PC-3 (cell line): ENCODE measurements around the gene ZMIZ1. TPM values are rescaled to one million over a fixed set of nuclear protein-coding genes. Genes with fewer than 3 reads are reported as not detected.
A peak's percentile ranks its signal among the peaks of the same experiment; 100 is the strongest.

Experiments used
- ATAC-seq: fragments of 200-7000 bp; cut with Tn5 transposase; 2 replicates; pipeline ENCODE4 v1.9.1; 2020; ENCODE audit warnings: mild to moderate bottlenecking, moderate library complexity
- BruUV-seq: library from RNA; stranded (reverse); fragments of 400-500 nt; replicated peaks from 2 replicates; lab custom pipeline; 2021; lab: Mats Ljungman, UMichigan
- CTCF ChIA-PET: fragments of 300-600 bp; sonication (Branson Sonifier 250); formaldehyde crosslinking; loops from one replicate; lab custom pipeline; 2022; ENCODE audit warnings: antibody characterized with exemption; lab: Charles Lee
- POLR2A ChIA-PET: fragments of 300-600 bp; sonication (Branson Sonifier 250); formaldehyde crosslinking; loops from one replicate; lab custom pipeline; 2022; ENCODE audit warnings: antibody characterized with exemption; ENCODE audit not compliant: unreplicated experiment; lab: Charles Lee
- DNase-seq: peaks from one replicate; pipeline ENCODE4 v3.0.0-alpha.2; 2015
- H2AFZ ChIP-seq: fragments of 300-600 bp; sonication (generic); 2 replicates; pipeline ENCODE4 v1.6.0; 2016; ENCODE audit warnings: antibody characterized with exemption, low read length
- H3F3A ChIP-seq: fragments of 300-600 bp; sonication (generic); one replicate; pipeline ENCODE4 v1.6.0; 2017; ENCODE audit warnings: antibody characterized with exemption, low read length, control low read depth, mild to moderate bottlenecking; ENCODE audit not compliant: unreplicated experiment
- H3K27ac ChIP-seq: fragments of 300-600 bp; sonication (generic); 2 replicates; pipeline ENCODE4 v1.5.1; 2016; ENCODE audit warnings: mild to moderate bottlenecking, low read length
- H3K27me3 ChIP-seq: fragments of 300-600 bp; sonication (generic); 2 replicates; pipeline ENCODE4 v1.6.1; 2016; ENCODE audit warnings: low read length, mixed read lengths
- H3K36me3 ChIP-seq: fragments of 300-600 bp; sonication (generic); 2 replicates; pipeline ENCODE4 v1.6.1; 2016; ENCODE audit warnings: low read depth, mixed run types, low read length, mixed read lengths
- H3K4me1 ChIP-seq: fragments of 300-600 bp; sonication (generic); 2 replicates; pipeline ENCODE4 v1.5.1; 2016; ENCODE audit warnings: low read length; ENCODE audit not compliant: insufficient read depth
- H3K4me2 ChIP-seq: fragments of 300-600 bp; sonication (generic); 2 replicates; pipeline ENCODE4 v1.6.0; 2016; ENCODE audit warnings: low read length
- H3K4me3 ChIP-seq: fragments of 300-600 bp; sonication (generic); 2 replicates; pipeline ENCODE4 v1.5.1; 2016; ENCODE audit warnings: mild to moderate bottlenecking, low read length, mixed read lengths
- H3K79me2 ChIP-seq: fragments of 300-600 bp; sonication (generic); 2 replicates; pipeline ENCODE4 v1.6.1; 2017; ENCODE audit warnings: low read length, mixed read lengths
- H3K9ac ChIP-seq: fragments of 300-600 bp; sonication (generic); 2 replicates; pipeline ENCODE4 v1.6.0; 2016; ENCODE audit warnings: mild to moderate bottlenecking, low read length
- H3K9me2 ChIP-seq: fragments of 300-600 bp; sonication (generic); replicated peaks from 2 replicates; pipeline ENCODE4 v1.6.1; 2016; ENCODE audit warnings: mixed run types, low read length, mixed read lengths
- H3K9me3 ChIP-seq: fragments of 300-600 bp; sonication (generic); 2 replicates; pipeline ENCODE4 v1.6.1; 2016; ENCODE audit warnings: low read length, mixed read lengths
- H4K20me1 ChIP-seq: fragments of 300-600 bp; sonication (generic); 2 replicates; pipeline ENCODE4 v1.6.1; 2016; ENCODE audit warnings: low read length, mixed read lengths
- CTCF ChIP-seq: fragments of 300-600 bp; sonication (generic); conservative IDR thresholded peaks from 2 replicates; pipeline ENCODE4 v1.5.1; 2017; ENCODE audit warnings: antibody characterized with exemption, low read depth, mild to moderate bottlenecking, low read length
- EZH2 ChIP-seq: fragments of 300-600 bp; sonication (generic); IDR thresholded peaks from one replicate; pipeline ENCODE4 v1.6.1; 2017; ENCODE audit warnings: antibody characterized with exemption, mild to moderate bottlenecking, low read length; ENCODE audit not compliant: unreplicated experiment
- EZH2phosphoT487 ChIP-seq: fragments of 300-600 bp; sonication (generic); IDR thresholded peaks from 2 replicates; pipeline ENCODE4 v1.6.1; 2018; ENCODE audit warnings: mild to moderate bottlenecking, antibody characterized with exemption, low read length, borderline replicate concordance
- intact Hi-C: fragments of 100-400 bp; cut with micrococcal nuclease; formaldehyde crosslinking; loops from 2 replicates; pipeline ENCODE4 v1.9.0; 2023
- total RNA-seq: library from RNA; depleted of rRNA; stranded (reverse); fragments of >200 nt; gene quantifications from 2 replicates; pipeline ENCODE4 v1.2.3, GENCODE V29; 2014

The ZMIZ1 gene
- total RNA-seq, 1 experiment from 2014 or later, result 55.4 TPM

GRCh38 chr10:79069325-79070080 is 737 bp downstream of the ZMIZ1 start:
- Histone ChIP-seq H3K9ac (peak overlapping the region; percentile 45), H3K9me3 (no peaks in the 10 kb centered on the region), H2AFZ (peak overlapping the region; percentile 2; the same call in 1 of the 2 replicates), H3K4me2 (peak overlapping the region; percentile 80), H3K4me1 (peaks cover 42% of the 10 kb centered on the region), H3K27me3 (no peaks in the 10 kb centered on the region), H3K9me2 (no peaks in the 10 kb centered on the region), H3K36me3 (no peaks in the 10 kb centered on the region), H4K20me1 (peaks cover 34% of the 10 kb centered on the region), H3F3A (no peaks in the 10 kb centered on the region), H3K4me3 (peak overlapping the region; percentile 66), H3K27ac (no peak overlapping the region), H3K79me2 (peaks cover 52% of the 10 kb centered on the region)
- intact Hi-C loops, result loop anchor here (2.0 to 10.0 kb wide), 12 partner anchors 35 to 1041 kb away; partner anchors contain the start of genes POLR3A, TMEM254 and ZCCHC24
- ChIA-PET CTCF (interaction anchor here (0.6 to 4.1 kb wide), 4 partner anchors 57 to 126 kb away, joined by 3 to 36 read pairs (median 14); no protein-coding TSS in a partner anchor), POLR2A (interaction anchor here (0.6 to 2.2 kb wide), 4 partner anchors 54 to 100 kb away, joined by 3 to 9 read pairs (median 3); no protein-coding TSS in a partner anchor)
- TF ChIP-seq EZH2phosphoT487, result no peak
- TF ChIP-seq CTCF, result peak; percentile 28; the same call in 1 of the 2 replicates
- TF ChIP-seq EZH2, result no peak
- ATAC-seq (peak; percentile 4), DNase-seq (peak; percentile 83)
- BruUV-seq, result no TSS peak

GRCh38 chr10:79070081-79070605 is 1.4 kb downstream of the ZMIZ1 start:
- intact Hi-C loops, result loop anchor here (2.0 kb wide), 2 partner anchors 35 to 43 kb away; no protein-coding TSS in a partner anchor
- Histone ChIP-seq H3K4me3 (peak overlapping the region; percentile 66), H3K36me3 (no peaks in the 10 kb centered on the region), H3K27ac (peak overlapping the region; percentile 59; the same call in 1 of the 2 replicates), H3K4me2 (peak overlapping the region; percentile 80), H3K27me3 (no peaks in the 10 kb centered on the region), H4K20me1 (peaks cover 40% of the 10 kb centered on the region), H3K9me3 (no peaks in the 10 kb centered on the region), H3K79me2 (peaks cover 59% of the 10 kb centered on the region), H3K4me1 (peaks cover 44% of the 10 kb centered on the region), H3F3A (no peaks in the 10 kb centered on the region), H3K9ac (peak overlapping the region; percentile 51), H2AFZ (no peak overlapping the region), H3K9me2 (no peaks in the 10 kb centered on the region)
- DNase-seq, result peak; percentile 63
- TF ChIP-seq EZH2, result no peak
- no peak for TF ChIP-seq EZH2phosphoT487
- no peak for TF ChIP-seq CTCF
- ATAC-seq, result peak; percentile 0
- ChIA-PET CTCF (interaction anchor here (0.7 to 1.7 kb wide), 5 partner anchors 79 to 125 kb away, joined by 3 to 11 read pairs (median 5); no protein-coding TSS in a partner anchor), POLR2A (interaction anchor here (0.5 to 2.2 kb wide), 5 partner anchors 87 to 814 kb away, joined by 3 to 9 read pairs (median 3); no protein-coding TSS in a partner anchor)
- BruUV-seq, result no TSS peak
